Motor neuron (in vitro differentiated cells): ENCODE data around the gene FAM50A. TPM values are rescaled to one million over a fixed set of nuclear protein-coding genes. Genes with fewer than 3 reads are reported as not detected.
"Not testable (repeated sequence)": the region's sequence is repeated elsewhere in the genome, so short reads cannot be mapped to it uniquely, and the experiment has no call there.

Experiments
- ATAC-seq, 8 experiments: fragments of 200-7000 bp; cut with Tn5 transposase; replicated peaks in 6 of 8; 2 replicates each; pipeline ENCODE4 v1.8.0; 2021; ENCODE audit warnings: mild to moderate bottlenecking in 8 of 8, moderate library complexity in 8 of 8
- H3K27ac ChIP-seq, 2 donors: fragments of 250-450 bp; sonication (Bioruptor Pico); 2 replicates each; pipeline ENCODE4 v1.9.0; 2021; ENCODE audit warnings: antibody characterized with exemption in 2 of 2, mild to moderate bottlenecking in 2 of 2, moderate library complexity in 1 of 2
- H3K4me1 ChIP-seq, 2 donors: fragments of 250-450 bp; sonication (Bioruptor Pico); replicated peaks in 1 of 2; 2 replicates each; pipeline ENCODE4 v1.6.1; 2021; ENCODE audit warnings: antibody characterized with exemption in 2 of 2, mild to moderate bottlenecking in 2 of 2, moderate library complexity in 1 of 2
- H3K4me3 ChIP-seq, 5 donors: fragments of 250-450 bp; sonication (Bioruptor Pico); 2 replicates each; pipeline ENCODE4 v1.9.0; 2021; ENCODE audit warnings: antibody characterized with exemption in 5 of 5, mild to moderate bottlenecking in 5 of 5, moderate library complexity in 4 of 5
- WGBS, 10 experiments: fragments of 450-650 bp; shearing (Covaris generic); methylation state at CpG; one replicate each; pipeline ENCODE4 v1.0.0; 2022; 5-methylcytosine and 5-hydroxymethylcytosine counted together
- in situ Hi-C, 9 experiments: fragments of 400-800 bp; cut with MboI; loops; one replicate each; pipeline ENCODE4 v1.15.0; 2021; ENCODE audit warnings: low sequenced_read_pairs in 9 of 9, low pct_unique_long_range_greater_than_20kb in 2 of 9; ENCODE audit not compliant: unreplicated experiment in 9 of 9
- total RNA-seq, 8 experiments: library from RNA; unstranded; fragments of 300-600 nt; gene quantifications; 2 replicates each; pipeline versions ENCODE4 v1.2.3 to v1.2.4, GENCODE V29; 2022

FAM50A gene
- total RNA-seq, 8 experiments from 2014 or later = 52.4 to 127 (median 74.5) TPM

DNA sequence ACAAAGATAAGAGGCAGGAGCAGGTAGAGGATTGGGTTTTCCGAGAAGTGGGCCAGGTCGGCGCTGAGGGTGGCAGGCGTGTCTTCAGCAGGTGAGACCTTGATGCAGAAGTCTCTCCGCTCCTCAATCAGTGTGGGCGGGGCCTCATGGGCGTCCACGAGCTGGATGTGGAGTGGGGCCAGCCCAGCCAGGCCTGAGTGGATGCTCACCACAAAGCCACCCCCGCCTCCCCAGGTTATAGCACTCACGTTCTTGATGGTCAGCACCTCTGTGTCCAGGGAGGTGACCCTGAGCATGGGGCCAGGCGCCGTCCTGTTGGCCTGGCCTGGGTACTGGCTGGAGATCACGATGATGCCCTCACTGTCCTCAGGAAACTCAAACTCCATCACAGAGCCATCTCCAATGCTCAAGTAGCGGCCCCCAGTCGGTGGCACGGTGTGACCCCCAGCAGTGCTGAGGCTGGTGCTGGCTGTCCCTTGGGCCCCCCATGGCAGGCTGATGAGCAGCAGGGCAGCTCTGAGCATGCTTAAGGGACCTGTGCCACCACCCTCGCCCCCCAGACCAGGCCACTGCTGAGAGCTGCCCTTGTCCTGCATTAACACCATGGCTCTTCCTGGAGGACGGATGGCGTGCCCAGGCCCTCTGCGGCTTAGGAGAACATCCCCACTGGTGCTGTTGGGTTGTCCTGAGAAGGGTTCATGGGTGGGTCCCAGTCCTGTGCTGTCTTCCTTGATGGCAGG lies 44.6 kb downstream of the FAM50A start:
- in situ Hi-C loops = no loop called here
- Histone ChIP-seq H3K4me1 (peaks cover 14 to 23% of the 10 kb centered on the region in 2 donors), H3K4me3 (no peak overlapping the region), H3K27ac (no peak overlapping the region)
- 46% methylated on average over 4 of the region's 20 CpGs; no CpG with 5 or more reads in 9 of the 10 experiments for WGBS, 10 experiments
- ATAC-seq = no peak

DNA sequence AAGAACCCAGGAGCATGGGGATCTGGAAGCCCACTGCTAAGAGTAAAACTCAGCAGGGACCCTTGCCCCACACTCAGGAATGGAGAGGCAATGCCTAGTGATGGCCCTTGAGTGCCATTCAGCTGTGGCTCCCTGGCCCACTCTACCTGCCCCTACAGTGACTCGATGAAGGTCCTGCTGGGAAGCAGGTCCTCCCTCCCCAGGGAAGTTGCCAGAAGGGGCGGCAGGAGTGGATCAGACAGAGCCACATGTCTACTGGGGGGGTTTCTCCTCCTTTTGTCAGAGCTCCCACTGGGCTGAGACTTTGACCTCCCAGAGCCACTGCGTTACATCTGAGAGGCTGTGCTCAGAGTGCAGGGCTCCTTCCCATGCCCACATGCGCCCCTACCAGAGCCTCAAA lies 45.2 kb downstream of the FAM50A start:
- H3K27ac ChIP-seq = no peak overlapping the region
- no peak for ATAC-seq
- peaks cover 14 to 23% of the 10 kb centered on the region in 2 donors for H3K4me1 ChIP-seq
- peak overlapping the region in 2 of 5 donors; percentile 51 to 97 for H3K4me3 ChIP-seq
- in situ Hi-C loops = no loop called here
- WGBS, 10 experiments = 67% methylated on average over 1 of the region's 4 CpGs; no CpG with 5 or more reads in 9 of the 10 experiments

DNA sequence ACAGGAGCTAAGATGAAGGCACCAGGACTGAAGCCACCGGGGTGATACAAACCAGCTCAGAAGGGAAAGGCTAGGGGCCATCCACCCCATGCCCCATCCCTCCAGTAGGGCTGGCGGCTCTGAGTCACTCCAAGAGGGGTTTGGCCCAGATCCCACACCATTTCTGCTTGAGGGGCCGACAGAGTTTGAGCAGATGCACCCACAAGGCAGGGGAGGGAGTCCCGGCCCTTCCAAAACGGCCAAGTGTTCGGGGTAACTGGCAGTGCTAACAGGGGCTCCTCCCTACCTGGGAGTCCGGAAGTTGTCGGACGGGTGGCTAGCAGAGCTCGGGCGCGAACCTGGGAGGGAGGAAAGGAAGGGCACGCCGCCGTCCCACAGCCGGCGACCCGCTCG lies 46.1 kb downstream of the FAM50A start:
- Histone ChIP-seq H3K4me3 (peak overlapping the region; percentile 51 to 97 (median 77)), H3K4me1 (peaks cover 9 to 17% of the 10 kb centered on the region in 2 donors), H3K27ac (peak overlapping the region; percentile 78 to 89)
- in situ Hi-C loops = no loop called here
- peak in 7 of 8 experiments; percentile 0 to 15 (median 1) for ATAC-seq
- no CpG with 5 or more reads among the region's 19 CpGs for WGBS, 10 experiments

DNA sequence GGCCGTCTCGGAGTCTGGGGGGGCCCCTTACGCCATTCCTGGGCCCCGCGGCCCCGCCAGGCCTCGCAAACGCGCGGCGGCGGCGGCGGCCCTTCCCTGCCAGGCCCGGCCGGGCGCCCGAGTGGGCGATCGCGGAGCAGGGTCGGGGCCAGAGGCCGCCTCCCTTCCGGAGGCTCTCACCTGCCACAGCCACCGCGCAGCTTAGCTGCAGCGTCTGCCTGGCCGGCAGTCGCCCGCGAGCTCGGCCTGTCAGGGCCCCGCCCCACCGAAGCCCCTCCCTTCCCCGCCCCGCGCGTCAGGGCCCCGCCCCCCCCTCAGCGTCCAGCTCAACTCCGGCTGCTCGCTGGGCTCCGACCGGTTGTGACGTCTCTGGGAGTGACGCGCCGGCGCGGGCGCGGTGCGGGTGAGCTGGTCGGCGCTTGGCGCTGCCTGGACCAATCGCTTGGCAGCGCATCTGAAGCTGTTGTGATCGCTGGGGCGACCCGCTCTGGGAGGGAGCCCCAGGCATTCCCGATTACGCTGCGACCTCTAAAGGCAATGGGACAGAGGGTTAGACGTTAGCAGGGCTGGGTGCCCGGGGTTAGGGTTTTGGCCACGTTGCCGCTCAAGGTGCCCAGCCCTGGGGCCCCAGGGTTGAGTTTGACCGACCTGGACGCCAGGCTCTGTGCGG lies 46.6 kb downstream of the FAM50A start, which contains the start of gene SLC10A3:
Gene SLC10A3, minus strand, starts transcription at position 216 of the 670 bp plus-strand sequence. CDS start 1,689 bp downstream, outside the sequence.
- 0% methylated on average over 3 to 4 of the region's 71 CpGs; no CpG with 5 or more reads in 8 of the 10 experiments for WGBS, 10 experiments
- Histone ChIP-seq H3K4me1 (peaks cover 4 to 11% of the 10 kb centered on the region in 2 donors), H3K27ac (peak within 1 kb of the TSS; percentile 89), H3K4me3 (peak within 1 kb of the TSS; percentile 51 to 97 (median 77))
- ATAC-seq = peak; percentile 83 to 92 (median 86)
- in situ Hi-C loops = no loop called here

DNA sequence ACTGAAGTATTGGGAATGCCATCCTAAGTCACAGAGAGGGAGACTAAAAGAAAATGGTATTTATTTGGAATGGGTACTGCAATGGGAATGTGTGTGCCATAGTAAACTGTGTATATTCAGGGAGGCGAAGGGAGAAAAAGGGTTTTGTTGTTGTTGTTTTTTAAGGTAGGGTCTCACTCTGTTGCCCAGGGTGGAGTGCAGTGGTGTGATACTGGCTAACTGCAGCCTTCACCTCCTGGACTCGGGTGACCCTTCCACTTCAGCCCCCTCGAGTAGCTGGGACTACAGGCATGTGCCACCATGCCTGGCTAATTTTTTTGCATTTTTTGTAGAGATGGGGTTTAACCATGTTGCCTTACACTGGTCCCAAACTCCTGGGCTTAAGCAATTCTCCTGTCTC lies 50.8 kb downstream of the FAM50A start:
- H3K4me1 ChIP-seq = peaks cover 0 to 1% of the 10 kb centered on the region in 2 donors
- no peak overlapping the region for H3K4me3 ChIP-seq
- WGBS, 10 experiments = 20 to 52% (median 42%) methylated on average over 1 to 3 of the region's 3 CpGs; no CpG with 5 or more reads in 7 of the 10 experiments
- no peak overlapping the region for H3K27ac ChIP-seq
- ATAC-seq = no peak
- in situ Hi-C loops = no loop called here

DNA sequence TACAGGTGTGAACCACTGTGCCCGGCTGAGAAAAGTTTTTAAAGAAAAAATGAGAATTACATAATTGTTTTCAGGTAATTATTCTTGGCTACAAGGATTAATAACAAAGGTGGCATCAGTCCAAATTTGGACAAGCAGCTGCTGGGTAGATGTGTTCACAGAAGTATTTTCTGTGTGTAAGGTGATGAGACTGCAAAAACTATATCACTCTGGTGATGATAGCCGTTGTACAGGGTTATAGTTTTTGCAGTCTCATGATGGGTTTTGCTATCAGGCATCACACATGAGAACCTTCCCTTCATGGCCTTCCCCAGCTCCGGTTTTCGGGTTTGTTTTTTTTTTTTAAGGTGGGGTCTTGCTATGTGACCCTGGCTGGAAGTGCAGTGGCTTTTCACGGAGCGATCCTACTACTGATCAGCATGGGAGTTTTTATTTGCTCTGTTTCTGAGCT lies 51.6 kb downstream of the FAM50A start:
- no peaks in the 10 kb centered on the region for H3K4me1 ChIP-seq
- in situ Hi-C loops = no loop called here
- ATAC-seq = no peak
- H3K27ac ChIP-seq = no peak overlapping the region
- H3K4me3 ChIP-seq = no peak overlapping the region
- 42 to 100% (median 82%) methylated on average over 1 to 6 of the region's 6 CpGs; no CpG with 5 or more reads in 3 of the 10 experiments for WGBS, 10 experiments

DNA sequence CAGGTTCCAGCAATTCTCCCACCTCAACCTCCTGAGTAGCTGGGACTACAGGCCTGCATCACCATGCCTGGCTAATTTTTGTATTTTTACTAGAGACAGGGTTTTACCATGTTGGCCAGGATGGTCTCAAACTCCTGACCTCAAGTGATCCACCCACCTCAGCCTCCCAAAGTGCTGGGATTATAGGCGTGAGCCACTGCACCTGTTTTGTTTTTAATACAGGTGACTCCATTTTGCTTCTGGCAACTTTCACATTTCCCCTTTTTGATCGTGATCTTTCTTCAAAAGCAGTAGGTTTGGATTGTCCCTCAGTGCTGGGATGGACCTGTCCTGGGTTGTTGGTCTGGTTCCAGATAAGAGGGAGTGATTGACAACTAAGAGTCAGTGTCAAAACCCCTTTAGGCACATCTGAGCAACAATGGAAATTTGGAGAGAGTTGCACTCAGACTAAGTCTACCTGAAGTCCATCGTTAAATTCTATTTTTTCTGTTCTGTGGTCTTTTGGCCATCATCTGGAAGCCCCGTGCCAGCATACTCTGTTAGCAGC lies 52.7 kb downstream of the FAM50A start:
- H3K27ac ChIP-seq, H3K4me1 ChIP-seq, H3K4me3 ChIP-seq, in situ Hi-C loops, ATAC-seq: not testable (repeated sequence)
- 37% methylated on average over 3 of the region's 4 CpGs; no CpG with 5 or more reads in 9 of the 10 experiments for WGBS, 10 experiments

Other genes with a start within 250 kb of the FAM50A start
- not detected for gene OPN1MW2, start 224.4 kb upstream of the FAM50A start, total RNA-seq
- gene OPN1MW3, start 186.6 kb upstream of the FAM50A start, total RNA-seq = under 1 TPM in 4 of 8 experiments, not detected in 4; 0.09 to 0.31 (median 0.21) TPM
- gene TEX28, start 149.0 kb upstream of the FAM50A start, total RNA-seq = not detected
- 10 to 100 TPM in 1 of 8 experiments, 1 to 10 TPM in 4, not detected in 3; 1.2 to 13.5 (median 7.5) TPM for gene TKTL1, start 148.3 kb upstream of the FAM50A start, total RNA-seq
- gene FLNA, start 69.5 kb upstream of the FAM50A start, total RNA-seq = 100 to 1,000 TPM; 108 to 602 (median 190) TPM
- gene EMD, start 64.8 kb upstream of the FAM50A start, total RNA-seq = 10 to 100 TPM; 31.6 to 96.1 (median 64.8) TPM
- gene RPL10, start 45.8 kb upstream of the FAM50A start, total RNA-seq = 1,000 to 10,000 TPM; 1,839 to 5,261 (median 3,045) TPM
- gene DNASE1L1, start 34.9 kb upstream of the FAM50A start, total RNA-seq = 10 to 100 TPM in 5 of 8 experiments, 1 to 10 TPM in 3; 7.4 to 29.2 (median 10.9) TPM
- 10 to 100 TPM in 7 of 8 experiments, 1 to 10 TPM in 1; 9.9 to 29.3 (median 16.6) TPM for gene TAFAZZIN, start 32.6 kb upstream of the FAM50A start, total RNA-seq
- 100 to 1,000 TPM in 2 of 8 experiments, 10 to 100 TPM in 6; 67.6 to 164 (median 78.9) TPM for gene ATP6AP1, start 15.5 kb upstream of the FAM50A start, total RNA-seq
- 100 to 1,000 TPM in 6 of 8 experiments, 10 to 100 TPM in 2; 59.0 to 379 (median 254) TPM for gene GDI1, start 7.0 kb upstream of the FAM50A start, total RNA-seq
- 10 to 100 TPM in 7 of 8 experiments, 1 to 10 TPM in 1; 8.6 to 38.0 (median 22.3) TPM for gene PLXNA3, start 14.1 kb downstream of the FAM50A start, total RNA-seq
- 10 to 100 TPM; 22.7 to 58.2 (median 33.9) TPM for gene LAGE3, start 35.1 kb downstream of the FAM50A start, total RNA-seq
- gene UBL4A, start 42.5 kb downstream of the FAM50A start, total RNA-seq = 10 to 100 TPM; 25.0 to 43.9 (median 30.1) TPM
- 10 to 100 TPM in 3 of 8 experiments, 1 to 10 TPM in 5; 5.2 to 20.3 (median 9.8) TPM for gene SLC10A3, start 46.5 kb downstream of the FAM50A start, total RNA-seq
- 10 to 100 TPM; 18.2 to 36.6 (median 22.6) TPM for gene FAM3A, start 72.1 kb downstream of the FAM50A start, total RNA-seq
- gene G6PD, start 102.7 kb downstream of the FAM50A start, total RNA-seq = 100 to 1,000 TPM in 3 of 8 experiments, 10 to 100 TPM in 5; 16.7 to 163 (median 27.6) TPM
- 10 to 100 TPM in 5 of 8 experiments, 1 to 10 TPM in 3; 5.4 to 22.9 (median 10.8) TPM for gene IKBKG, start 103.5 kb downstream of the FAM50A start, total RNA-seq
- not detected for gene CTAG1A, start 141.0 kb downstream of the FAM50A start, total RNA-seq
- not detected for gene CTAG1B, start 175.1 kb downstream of the FAM50A start, total RNA-seq
- gene CTAG2, start 209.4 kb downstream of the FAM50A start, total RNA-seq = under 1 TPM in 1 of 8 experiments, not detected in 7; 0.38 TPM